ENCODE measurements around the gene TTBK2.

The TTBK2 gene

GRCh38 chr15:42691308-42691707 is 229.3 kb downstream of the TTBK2 start:
- Histone ChIP-seq H3K4me1 (ENCODE audit: insufficient read depth, poor library complexity, severe bottlenecking) (peaks cover 4% of the 10 kb centered on the region), H3K36me3 (ENCODE audit: low read depth) (no peaks in the 10 kb centered on the region), H3K9me3 (ENCODE audit: severe bottlenecking) (no peaks in the 10 kb centered on the region), H3K27ac (ENCODE audit: poor library complexity, severe bottlenecking) (no peak overlapping the region), H3K27me3 (ENCODE audit: insufficient read depth, poor library complexity, severe bottlenecking) (no peaks in the 10 kb centered on the region), H3K4me3 (ENCODE audit: severe bottlenecking) (no peak overlapping the region)
- TF ChIP-seq, protein P1, sequence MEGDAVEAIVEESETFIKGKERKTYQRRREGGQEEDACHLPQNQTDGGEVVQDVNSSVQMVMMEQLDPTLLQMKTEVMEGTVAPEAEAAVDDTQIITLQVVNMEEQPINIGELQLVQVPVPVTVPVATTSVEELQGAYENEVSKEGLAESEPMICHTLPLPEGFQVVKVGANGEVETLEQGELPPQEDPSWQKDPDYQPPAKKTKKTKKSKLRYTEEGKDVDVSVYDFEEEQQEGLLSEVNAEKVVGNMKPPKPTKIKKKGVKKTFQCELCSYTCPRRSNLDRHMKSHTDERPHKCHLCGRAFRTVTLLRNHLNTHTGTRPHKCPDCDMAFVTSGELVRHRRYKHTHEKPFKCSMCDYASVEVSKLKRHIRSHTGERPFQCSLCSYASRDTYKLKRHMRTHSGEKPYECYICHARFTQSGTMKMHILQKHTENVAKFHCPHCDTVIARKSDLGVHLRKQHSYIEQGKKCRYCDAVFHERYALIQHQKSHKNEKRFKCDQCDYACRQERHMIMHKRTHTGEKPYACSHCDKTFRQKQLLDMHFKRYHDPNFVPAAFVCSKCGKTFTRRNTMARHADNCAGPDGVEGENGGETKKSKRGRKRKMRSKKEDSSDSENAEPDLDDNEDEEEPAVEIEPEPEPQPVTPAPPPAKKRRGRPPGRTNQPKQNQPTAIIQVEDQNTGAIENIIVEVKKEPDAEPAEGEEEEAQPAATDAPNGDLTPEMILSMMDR (IDR thresholded peaks at IDR 0.05; ENCODE audit: poor library complexity, severe bottlenecking) = no peak
- DNase-seq (ENCODE audit: low spot score) = no peak
- no peak for ATAC-seq (ENCODE audit: low read depth)
